C4-2B (cell line): Measurements from ENCODE around the gene EPB41L4B.

Experiments used
- CTCF ChIP-seq: fragments of 450-650 bp; conservative IDR thresholded peaks from 2 replicates; pipeline ENCODE4 v1.5.1; 2017; ENCODE audit warnings: mild to moderate bottlenecking
- ZFX ChIP-seq: fragments of 450-650 bp; IDR thresholded peaks from 2 replicates; pipeline ENCODE4 v1.6.1; 2017

DNA sequence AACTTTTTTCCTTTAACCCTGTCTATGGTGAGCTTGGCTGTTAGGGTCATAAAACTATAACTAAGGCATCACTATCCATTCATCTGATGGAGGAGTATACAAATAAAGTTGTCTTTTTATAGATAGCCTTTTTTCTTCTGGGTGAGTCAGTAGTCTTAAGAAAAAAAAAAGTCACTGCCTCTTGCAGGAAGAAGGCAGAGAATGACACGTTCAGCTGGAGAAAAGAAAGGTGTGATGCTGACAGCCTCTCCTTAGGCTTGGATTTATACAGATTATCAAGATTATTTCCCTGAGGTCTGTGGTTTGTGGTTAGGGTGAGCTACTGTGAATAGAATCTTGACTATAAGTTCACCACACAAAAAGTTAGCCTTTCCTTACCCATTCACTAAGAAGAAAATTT, 23.0 kb downstream of the EPB41L4B start:
- TF ChIP-seq CTCF: no peak
- TF ChIP-seq ZFX: no peak
